ENCODE measurements around the gene CD82.

- TF ChIP-seq CTCF (IDR thresholded peaks at IDR 0.05) (no peak), POLR2AphosphoS5 (IDR thresholded peaks at IDR 0.05) (no peak), POLR2A (IDR thresholded peaks at IDR 0.05) (no peak)
Measured at GRCh38 chr11:44572884-44573283, 7.4 kb downstream of the CD82 start.
